Kidney epithelial cell (primary cell): ENCODE data around the gene NTHL1. TPM values are rescaled to one million over a fixed set of nuclear protein-coding genes. Genes with fewer than 3 reads are reported as not detected.
A peak's percentile ranks its signal among the peaks of the same experiment; 100 is the strongest.

ENCODE experiments used
- DNase-seq: peaks from one replicate; pipeline ENCODE4 v3.0.0-alpha.2; 2010; ENCODE audit warnings: low read depth
- H3K27me3 ChIP-seq: 2 replicates; pipeline ENCODE4 v1.6.0; 2011; ENCODE audit warnings: low read length; ENCODE audit not compliant: control insufficient read depth, insufficient read depth
- H3K36me3 ChIP-seq: 2 replicates; pipeline ENCODE4 v1.5.1; 2011; ENCODE audit warnings: low read length; ENCODE audit not compliant: control insufficient read depth, insufficient read depth
- H3K4me3 ChIP-seq: 2 replicates; pipeline ENCODE4 v1.5.1; 2011; ENCODE audit warnings: low read depth, mild to moderate bottlenecking, control low read depth, low read length
- CTCF ChIP-seq: IDR thresholded peaks from 2 replicates; pipeline ENCODE4 v1.5.1; 2011; ENCODE audit warnings: mild to moderate bottlenecking, moderate library complexity, low read length, control low read depth, inconsistent platforms; ENCODE audit not compliant: insufficient read depth, poor library complexity, severe bottlenecking
- total RNA-seq: library from RNA; depleted of rRNA; stranded (reverse); fragments of >200 nt; gene quantifications from 2 replicates; pipeline ENCODE4 v1.2.3, GENCODE V29; 2015

The NTHL1 gene
- total RNA-seq, 1 donor from 2014 or later, result 44.1 TPM

- TF ChIP-seq CTCF, result peak; percentile 86
- H3K27me3 ChIP-seq, result peaks cover 28% of the 10 kb centered on the region
- H3K36me3 ChIP-seq, result no peaks in the 10 kb centered on the region
- H3K4me3 ChIP-seq, result peak overlapping the region; percentile 15
- no peak for DNase-seq
These were observed 24.3 kb downstream of the NTHL1 start for GRCh38 chr16:2023092-2024031.

- H3K4me3 ChIP-seq, result peak overlapping the region; percentile 4
- H3K27me3 ChIP-seq, result peaks cover 28% of the 10 kb centered on the region
- no peaks in the 10 kb centered on the region for H3K36me3 ChIP-seq
- no peak for DNase-seq
- TF ChIP-seq CTCF, result no peak
These were observed 24.9 kb downstream of the NTHL1 start for GRCh38 chr16:2022723-2023091.

- no peaks in the 10 kb centered on the region for H3K36me3 ChIP-seq
- DNase-seq, result no peak
- peaks cover 28% of the 10 kb centered on the region for H3K27me3 ChIP-seq
- no peak overlapping the region for H3K4me3 ChIP-seq
- TF ChIP-seq CTCF, result no peak
These were observed 27.5 kb downstream of the NTHL1 start for GRCh38 chr16:2019921-2020831.

GRCh38 chr16:2019518-2019920, 28.1 kb downstream of the NTHL1 start, which contains the start of gene NPW:
TSS of gene NPW (plus strand) at chr16:2019785.
- TF ChIP-seq CTCF, result no peak
- peaks cover 28% of the 10 kb centered on the region for H3K27me3 ChIP-seq
- no peaks in the 10 kb centered on the region for H3K36me3 ChIP-seq
- DNase-seq, result no peak
- H3K4me3 ChIP-seq, result no peak within 1 kb of the TSS

- H3K4me3 ChIP-seq, result no peak overlapping the region
- no peaks in the 10 kb centered on the region for H3K36me3 ChIP-seq
- peak; percentile 45 for TF ChIP-seq CTCF
- no peak for DNase-seq
- peaks cover 24% of the 10 kb centered on the region for H3K27me3 ChIP-seq
These were observed 31.2 kb downstream of the NTHL1 start for GRCh38 chr16:2016407-2016922.
